Measurements from ENCODE around the gene PKIG. TPM values are rescaled to one million over a fixed set of nuclear protein-coding genes. Genes with fewer than 3 reads are reported as not detected.

PKIG gene
- polyA plus RNA-seq, 1 experiment, result 186 TPM

GRCh38 chr20:44599715-44600114 is 17.3 kb downstream of the PKIG start:
- Histone ChIP-seq H3K4me3 (ENCODE audit: low read depth, low read length) (no peak overlapping the region), H3K36me3 (ENCODE audit: control insufficient read depth, insufficient read depth, low read length) (peaks cover 5% of the 10 kb centered on the region), H3K27me3 (ENCODE audit: control insufficient read depth, insufficient read depth, low read length) (no peaks in the 10 kb centered on the region)
- POLR2A ChIA-PET, result no interaction called here
- CTCF ChIA-PET, result interaction anchor here (0.6 to 1.2 kb wide), 2 partner anchors 44 to 763 kb away, joined by 3 to 4 read pairs; no protein-coding TSS in a partner anchor
- no peak for TF ChIP-seq CTCF (IDR thresholded peaks at IDR 0.05; ENCODE audit: insufficient read depth, low read depth, low read length)
- no peak for DNase-seq (ENCODE audit: low read depth)

GRCh38 chr20:44600301-44600700 is 17.9 kb downstream of the PKIG start:
- peaks cover 5% of the 10 kb centered on the region for H3K36me3 ChIP-seq (ENCODE audit: control insufficient read depth, insufficient read depth, low read length)
- no peak for DNase-seq (ENCODE audit: low read depth)
- no peak overlapping the region for H3K4me3 ChIP-seq (ENCODE audit: low read depth, low read length)
- no peak for TF ChIP-seq CTCF (IDR thresholded peaks at IDR 0.05; ENCODE audit: insufficient read depth, low read depth, low read length)
- ChIA-PET POLR2A (no interaction called here), CTCF (interaction anchor here (0.6 kb wide), 1 partner anchor 762 kb away, joined by 3 read pairs; no protein-coding TSS in a partner anchor)
- H3K27me3 ChIP-seq (ENCODE audit: control insufficient read depth, insufficient read depth, low read length), result no peaks in the 10 kb centered on the region

- H3K27me3 ChIP-seq (ENCODE audit: control insufficient read depth, insufficient read depth, low read length), result no peaks in the 10 kb centered on the region
- POLR2A ChIA-PET, result no interaction called here
- TF ChIP-seq CTCF (IDR thresholded peaks at IDR 0.05; ENCODE audit: insufficient read depth, low read depth, low read length), result no peak
- H3K4me3 ChIP-seq (ENCODE audit: low read depth, low read length), result no peak overlapping the region
- no peak for DNase-seq (ENCODE audit: low read depth)
- CTCF ChIA-PET, result no interaction called here
- H3K36me3 ChIP-seq (ENCODE audit: control insufficient read depth, insufficient read depth, low read length), result peaks cover 5% of the 10 kb centered on the region
Observed at GRCh38 chr20:44600758-44601201, 18.4 kb downstream of the PKIG start.

GRCh38 chr20:44601236-44601671 is 18.9 kb downstream of the PKIG start:
- no peak for TF ChIP-seq CTCF (IDR thresholded peaks at IDR 0.05; ENCODE audit: insufficient read depth, low read depth, low read length)
- ChIA-PET POLR2A (no interaction called here), CTCF (no interaction called here)
- Histone ChIP-seq H3K27me3 (ENCODE audit: control insufficient read depth, insufficient read depth, low read length) (no peaks in the 10 kb centered on the region), H3K36me3 (ENCODE audit: control insufficient read depth, insufficient read depth, low read length) (peaks cover 5% of the 10 kb centered on the region), H3K4me3 (ENCODE audit: low read depth, low read length) (no peak overlapping the region)
- no peak for DNase-seq (ENCODE audit: low read depth)

GRCh38 chr20:44601801-44602204 is 19.4 kb downstream of the PKIG start:
- DNase-seq (ENCODE audit: low read depth), result peak; percentile 40
- ChIA-PET POLR2A (interaction anchor here (0.6 kb wide), 1 partner anchor 47 kb away, joined by 3 read pairs; no protein-coding TSS in a partner anchor), CTCF (interaction anchor here (0.6 to 0.7 kb wide), 3 partner anchors 40 to 388 kb away, joined by 3 read pairs; no protein-coding TSS in a partner anchor)
- Histone ChIP-seq H3K27me3 (ENCODE audit: control insufficient read depth, insufficient read depth, low read length) (no peaks in the 10 kb centered on the region), H3K36me3 (ENCODE audit: control insufficient read depth, insufficient read depth, low read length) (peaks cover under 1% of the 10 kb centered on the region; the same call in 1 of the 2 replicates), H3K4me3 (ENCODE audit: low read depth, low read length) (no peak overlapping the region)
- TF ChIP-seq CTCF (IDR thresholded peaks at IDR 0.05; ENCODE audit: insufficient read depth, low read depth, low read length), result no peak
